HG02610 (cell line): ENCODE data around the gene CLEC20A.

Source experiments
- ATAC-seq: cut with Tn5 transposase; IDR thresholded peaks from one replicate; pipeline ENCODE4 v1.9.1; 2021; ENCODE audit warnings: mild to moderate bottlenecking, moderate library complexity; ENCODE audit not compliant: unreplicated experiment

The CLEC20A gene

GRCh38 chr1:178483251-178483957, 13.4 kb downstream of the CLEC20A start:
- ATAC-seq: no peak

- no peak for ATAC-seq
Observed at GRCh38 chr1:178477841-178478240, 18.9 kb downstream of the CLEC20A start.

- ATAC-seq: no peak
Observed at GRCh38 chr1:178477373-178477772, 19.4 kb downstream of the CLEC20A start.

- no peak for ATAC-seq
Observed at GRCh38 chr1:178472531-178472930, 24.2 kb downstream of the CLEC20A start.

- ATAC-seq: no peak
Observed at GRCh38 chr1:178470411-178470960, 26.3 kb downstream of the CLEC20A start.

- ATAC-seq: no peak
Observed at GRCh38 chr1:178467837-178468236, 28.9 kb downstream of the CLEC20A start.

- no peak for ATAC-seq
Observed at GRCh38 chr1:178465011-178465410, 31.8 kb downstream of the CLEC20A start.

- ATAC-seq: no peak
Observed at GRCh38 chr1:178464566-178464965, 32.2 kb downstream of the CLEC20A start.

GRCh38 chr1:178464141-178464540, 32.6 kb downstream of the CLEC20A start:
- ATAC-seq: no peak

GRCh38 chr1:178461701-178462100, 35.1 kb downstream of the CLEC20A start:
- ATAC-seq: no peak

GRCh38 chr1:178461104-178461503, 35.7 kb downstream of the CLEC20A start:
- no peak for ATAC-seq

GRCh38 chr1:178458203-178458602, 38.6 kb downstream of the CLEC20A start:
- no peak for ATAC-seq

- no peak for ATAC-seq
Observed at GRCh38 chr1:178457651-178458050, 39.1 kb downstream of the CLEC20A start.

GRCh38 chr1:178456472-178456871, 40.3 kb downstream of the CLEC20A start:
- no peak for ATAC-seq

- ATAC-seq: no peak
Observed at GRCh38 chr1:178452013-178452412, 44.8 kb downstream of the CLEC20A start.

GRCh38 chr1:178451529-178451928, 45.2 kb downstream of the CLEC20A start:
- no peak for ATAC-seq

GRCh38 chr1:178450871-178451270, 45.9 kb downstream of the CLEC20A start:
- ATAC-seq: no peak

GRCh38 chr1:178442925-178443324, 53.8 kb downstream of the CLEC20A start:
- ATAC-seq: no peak

GRCh38 chr1:178438432-178438831, 58.3 kb downstream of the CLEC20A start:
- ATAC-seq: no peak

GRCh38 chr1:178436899-178437298, 59.9 kb downstream of the CLEC20A start:
- no peak for ATAC-seq

GRCh38 chr1:178434899-178435435, 61.8 kb downstream of the CLEC20A start:
- ATAC-seq: no peak

GRCh38 chr1:178434360-178434759, 62.4 kb downstream of the CLEC20A start:
- ATAC-seq: peak; percentile 75
